ENCODE measurements around the gene RHOD. TPM values are rescaled to one million over a fixed set of nuclear protein-coding genes. Genes with fewer than 3 reads are reported as not detected.

RHOD gene
- total and polyA plus RNA-seq, 2 of the 8 experiments (the other 6 are each of a cell fraction or from before 2014, with no cell fraction given), result 12.1 to 17.6 TPM

GRCh38 chr11:67023957-67024353 lies 32.7 kb upstream of the RHOD start:
- WGBS, 2 experiments (ENCODE audit: extremely low coverage in 1 of 2, insufficient coverage in 1 of 2, insufficient read length in 1 of 2, insufficient replicate concordance in 2 of 2, low coverage in 1 of 2, low lambda C conversion rate in 2 of 2, missing lambda C conversion rate in 1 of 2), result 60% methylated on average over 5 of the region's 6 CpGs; no CpG with 5 or more reads in 1 of the 2 experiments
- no peak overlapping the region for H3K56ac ChIP-seq (replicated peaks; ENCODE audit: insufficient read length, low read depth, low read length)
- H3K4me3 ChIP-seq (ENCODE audit: extremely low read depth in 1 of 4, insufficient read depth in 2 of 4, low read depth in 3 of 4, low read length in 4 of 4), result peak overlapping the region in 3 of 4 experiments; percentile 36 to 63 (median 49); a peak in 5 of 8 replicates
- H3K36me3 ChIP-seq (ENCODE audit: control insufficient read depth in 2 of 4, insufficient read depth in 4 of 4, low read length in 3 of 4), result no peaks in the 10 kb centered on the region
- H3K79me1 ChIP-seq (ENCODE audit: low read depth, low read length), result no peaks in the 10 kb centered on the region; the same call in 1 of the 2 replicates
- ChIA-PET POLR2A (ENCODE audit: partially characterized antibody) (interaction anchor here (0.8 to 1.5 kb wide), 4 partner anchors 9 to 19 kb away, joined by 3 to 6 read pairs (median 3); no protein-coding TSS in a partner anchor), CTCF (ENCODE audit: partially characterized antibody) (interaction anchor here (0.6 to 4.3 kb wide), 6 partner anchors 14 to 204 kb away, joined by 3 to 32 read pairs (median 4); partner anchors contain the start of gene C11orf86)
- peaks cover 24 to 37% (median 29%) of the 10 kb centered on the region in 4 experiments for H3K27me3 ChIP-seq (replicated peaks in 1 of 4; ENCODE audit: control insufficient read depth in 3 of 4, extremely low read depth in 1 of 4, insufficient read depth in 3 of 4, low read length in 3 of 4)
- no peak overlapping the region for H2AFZ ChIP-seq (ENCODE audit: low read length)
- H2BK20ac ChIP-seq (ENCODE audit: low read length), result no peak overlapping the region
- H2BK5ac ChIP-seq (ENCODE audit: low read depth, low read length), result no peak overlapping the region
- no peak overlapping the region for H3K14ac ChIP-seq (ENCODE audit: insufficient read length)
- peaks cover 2 to 9% (median 7%) of the 10 kb centered on the region in 4 experiments; a peak in 6 of 7 replicates for H3K4me1 ChIP-seq (replicated peaks in 1 of 4; ENCODE audit: control insufficient read depth in 3 of 4, insufficient read depth in 4 of 4, low read length in 3 of 4)
- peaks cover 7% of the 10 kb centered on the region for H3K23me2 ChIP-seq (ENCODE audit: low read depth, low read length)
- H4K20me1 ChIP-seq (replicated peaks in 1 of 2; ENCODE audit: control insufficient read depth in 1 of 2, insufficient read depth in 2 of 2, low read length in 2 of 2), result peaks cover 0 to 5% of the 10 kb centered on the region in 2 experiments
- H3K27ac ChIP-seq (ENCODE audit: low read depth, low read length), result no peak overlapping the region
- no peak overlapping the region for H3K23ac ChIP-seq (ENCODE audit: insufficient read length)
- no peak overlapping the region for H2BK15ac ChIP-seq (ENCODE audit: low read length)
- no peak overlapping the region for H3K9ac ChIP-seq (replicated peaks in 1 of 4; ENCODE audit: extremely low read depth in 1 of 4, low read depth in 3 of 4, low read length in 3 of 4)
- H3K4ac ChIP-seq (replicated peaks; ENCODE audit: insufficient read length, low read depth, low read length), result no peak overlapping the region
- no peak overlapping the region for H2BK120ac ChIP-seq (replicated peaks; ENCODE audit: low read depth, low read length)
- no peak overlapping the region for H2BK12ac ChIP-seq (ENCODE audit: low read depth, low read length)
- H3K79me2 ChIP-seq (ENCODE audit: control insufficient read depth in 1 of 2, insufficient read depth in 2 of 2, low read length in 2 of 2), result no peaks in the 10 kb centered on the region
- no peak for TF ChIP-seq CTBP2 (IDR thresholded peaks at IDR 0.05; ENCODE audit: borderline replicate concordance, insufficient read depth, insufficient read length, low read length)
- no peak for TF ChIP-seq BACH1 (IDR thresholded peaks at IDR 0.05; ENCODE audit: low read length)
- TF ChIP-seq EZH2 (IDR thresholded peaks at IDR 0.05; ENCODE audit: low read depth, low read length, severe bottlenecking), result peak; percentile 2
- peak; percentile 25; the same call in 1 of the 2 replicates for TF ChIP-seq SUZ12 (IDR thresholded peaks at IDR 0.05; ENCODE audit: low read length)
- H2AK5ac ChIP-seq (ENCODE audit: low read depth, low read length), result no peak overlapping the region
- H4K8ac ChIP-seq (ENCODE audit: extremely low read depth, insufficient read depth, low read length), result no peak overlapping the region
- H3K18ac ChIP-seq (ENCODE audit: extremely low read depth, low read length), result no peak overlapping the region
- no peak for FAIRE-seq
- H3K9me3 ChIP-seq (ENCODE audit: insufficient read depth in 2 of 2, low read depth in 1 of 2, low read length in 1 of 2), result peaks cover 3 to 4% of the 10 kb centered on the region in 2 experiments; a peak in 2 of 4 replicates
- H4K5ac ChIP-seq (ENCODE audit: insufficient read length, low read depth, low read length), result no peak overlapping the region
- H3K4me2 ChIP-seq (ENCODE audit: insufficient read depth in 1 of 2, low read depth in 2 of 2, low read length in 2 of 2), result peak overlapping the region; percentile 92 to 96
- H4K91ac ChIP-seq (replicated peaks; ENCODE audit: insufficient read length, low read length), result no peak overlapping the region
- DNase-seq (ENCODE audit: low read depth in 1 of 2, low spot score in 2 of 2), result no peak

All from H1 (cell line).